NCI-H2029 treated with DMSO at 0.1 percent for 48 hours (cell line): ENCODE data around the gene STRIP1.

Experiments
- DNase-seq: peaks from one replicate; lab custom pipeline; 2025; lab: John Stamatoyannopoulos, UW

Gene STRIP1

DNA sequence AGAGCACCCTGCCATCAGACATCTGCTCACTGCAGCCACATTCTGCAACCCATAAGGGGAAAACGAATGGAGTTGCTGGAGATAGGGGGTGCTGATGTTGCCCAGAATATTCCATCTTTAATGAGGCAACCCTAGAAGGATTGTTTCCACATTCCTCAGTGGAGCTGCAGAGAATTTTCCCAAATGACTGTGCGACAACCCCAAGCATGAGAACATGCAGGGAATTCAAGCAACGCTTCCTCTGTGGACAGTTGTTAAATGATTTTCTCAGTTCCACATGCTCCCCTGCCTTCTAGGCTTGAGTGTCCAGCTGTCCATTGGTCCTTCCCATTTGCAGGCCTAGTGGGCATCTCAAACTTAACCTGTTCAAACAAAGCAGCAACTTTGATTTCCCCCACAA lies 57.4 kb downstream of the STRIP1 start:
- DNase-seq, result no peak

DNA sequence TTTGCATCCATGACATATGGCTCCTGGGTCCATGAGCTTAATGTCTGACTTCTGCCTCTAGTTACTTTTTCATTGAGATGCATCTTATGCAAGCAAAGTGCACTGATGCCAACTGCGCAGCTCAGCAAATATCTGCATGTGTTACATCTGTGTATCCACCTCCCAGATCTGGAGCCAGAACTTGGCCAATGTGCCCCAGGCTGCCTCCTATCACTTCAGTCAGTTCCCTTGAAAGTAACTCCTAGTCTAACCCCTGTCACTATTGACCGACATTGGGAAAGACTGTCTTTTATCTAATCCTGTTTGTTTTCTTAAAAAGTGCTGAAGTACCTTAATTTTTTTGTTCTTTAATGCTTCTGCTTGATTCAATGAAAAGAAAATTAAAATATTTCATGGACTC lies 58.6 kb downstream of the STRIP1 start:
- DNase-seq, result no peak

DNA sequence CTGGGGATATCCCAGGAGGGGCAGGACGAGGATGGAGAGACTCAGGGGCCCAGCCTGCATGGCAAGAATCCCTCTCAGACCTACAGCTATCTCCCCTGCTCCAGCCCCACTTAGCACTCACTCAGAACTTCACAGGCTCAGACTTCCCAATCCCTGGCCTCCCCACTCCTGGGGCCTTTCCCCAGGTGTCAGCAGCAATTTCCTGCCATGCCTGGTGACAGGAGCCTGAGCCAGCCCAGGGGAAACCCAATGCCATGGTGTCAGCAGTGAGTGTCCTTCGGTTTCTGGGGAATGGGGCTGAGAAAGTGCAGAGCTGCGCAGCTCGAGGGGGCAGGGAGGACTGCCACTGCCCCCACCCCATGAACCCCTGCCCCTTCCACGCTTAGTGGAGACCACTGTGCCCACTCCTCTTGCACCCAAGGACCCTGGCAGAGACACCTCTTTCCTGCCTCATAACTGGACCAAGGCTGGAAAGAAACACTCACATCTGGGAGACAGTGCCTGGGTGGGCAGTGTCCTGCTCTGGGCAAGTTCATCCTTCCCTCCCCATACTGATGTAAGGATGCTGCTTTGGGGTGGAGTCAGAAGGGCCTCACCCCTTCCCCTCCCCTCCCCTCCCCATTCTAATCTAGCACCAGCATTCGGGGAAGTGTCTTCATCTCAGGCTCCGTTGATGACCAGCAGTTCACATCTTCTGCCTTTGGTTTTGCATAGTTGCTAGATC lies 60.7 kb downstream of the STRIP1 start:
- no peak for DNase-seq

DNA sequence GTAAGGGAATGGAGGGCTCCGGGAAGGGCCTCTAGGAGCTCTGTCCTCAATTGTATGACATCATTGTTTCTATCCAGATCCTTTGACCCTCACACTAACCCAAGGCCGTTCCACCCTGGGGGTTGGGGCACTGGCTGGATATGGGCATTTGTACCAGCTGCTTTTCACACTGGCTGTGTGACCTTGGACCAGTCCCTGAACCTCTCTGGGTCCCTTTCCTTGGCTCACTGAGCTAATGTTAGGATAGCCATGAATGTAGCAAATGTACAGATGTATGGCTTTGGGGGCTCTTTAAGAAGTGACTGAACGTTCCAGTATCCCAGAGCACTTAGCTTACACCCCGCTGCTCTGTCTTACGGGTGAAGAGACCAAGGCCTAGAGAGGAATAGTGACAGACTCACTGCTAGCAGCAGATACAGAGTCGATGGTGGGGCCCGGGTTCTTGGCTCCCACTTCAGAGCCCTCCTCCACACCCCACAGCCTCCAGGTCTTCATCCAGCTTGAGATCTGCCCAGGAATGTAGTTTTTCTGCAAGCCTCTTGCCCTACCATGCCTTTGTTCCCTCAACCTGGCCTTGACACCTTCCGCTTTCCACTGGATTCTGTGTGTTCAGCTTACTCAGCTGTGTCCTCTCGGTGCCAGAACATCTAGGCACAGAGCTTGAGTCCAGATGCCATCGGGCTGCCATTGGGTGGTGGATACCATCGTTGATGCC lies 63.2 kb downstream of the STRIP1 start:
- DNase-seq, result no peak

DNA sequence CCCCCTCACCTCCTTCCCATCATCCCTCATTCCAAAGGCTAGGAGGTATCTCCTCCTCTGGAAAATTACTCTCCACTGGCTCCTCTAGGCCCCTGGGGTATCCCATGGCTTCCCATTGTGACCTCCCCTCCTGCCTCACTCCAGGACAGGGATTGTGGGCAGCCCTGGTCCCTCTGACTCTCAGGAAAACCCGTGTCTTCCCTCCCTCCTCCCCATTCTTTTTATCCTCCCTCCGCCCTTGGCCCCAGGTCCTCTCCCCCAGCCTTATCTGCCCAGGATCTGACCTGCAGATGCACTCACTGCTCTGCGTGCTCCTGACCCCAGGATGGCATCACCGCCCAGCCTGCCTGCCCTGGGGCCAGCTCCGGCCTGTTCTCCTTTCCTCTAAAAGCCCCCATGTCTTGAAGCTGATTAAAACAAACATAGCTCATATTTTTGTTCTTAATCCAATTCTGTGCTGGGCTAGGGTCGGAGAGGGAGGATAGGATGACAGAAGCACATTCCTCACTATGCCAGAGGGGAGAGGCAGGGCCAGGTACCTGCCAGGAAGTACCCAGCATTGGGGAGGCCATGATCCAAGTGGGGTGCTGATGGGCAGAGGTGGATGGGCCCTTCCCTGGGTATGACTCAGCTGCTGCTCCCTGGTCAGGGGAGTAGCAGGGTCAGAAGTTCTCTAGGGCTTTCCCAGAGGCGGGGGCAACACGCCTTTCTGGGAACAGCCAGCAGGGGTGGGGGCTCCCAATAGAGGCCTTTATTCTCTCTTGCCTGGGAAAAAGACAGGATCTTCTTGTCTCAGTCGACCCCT lies 64.0 kb downstream of the STRIP1 start:
- DNase-seq, result no peak

DNA sequence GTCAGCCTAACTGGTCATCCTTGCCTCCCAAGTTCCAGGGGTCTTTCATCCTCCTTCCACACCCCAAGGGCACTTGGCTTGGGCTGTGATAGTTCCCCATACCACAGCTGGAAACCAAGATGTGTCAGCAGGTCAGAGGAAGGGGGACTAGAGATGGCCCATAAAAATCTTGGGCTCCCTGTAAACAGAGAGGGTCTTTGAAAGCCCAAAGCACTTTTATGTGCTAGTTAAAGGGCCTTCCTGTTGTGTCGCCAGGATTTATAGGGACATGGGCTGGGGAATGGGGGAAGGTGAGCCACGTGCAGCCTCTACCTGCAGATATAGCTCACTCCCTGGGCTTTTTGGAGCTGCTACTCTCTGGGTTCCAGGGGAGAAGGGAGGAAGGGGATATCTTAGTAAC lies 65.9 kb downstream of the STRIP1 start:
- no peak for DNase-seq

DNA sequence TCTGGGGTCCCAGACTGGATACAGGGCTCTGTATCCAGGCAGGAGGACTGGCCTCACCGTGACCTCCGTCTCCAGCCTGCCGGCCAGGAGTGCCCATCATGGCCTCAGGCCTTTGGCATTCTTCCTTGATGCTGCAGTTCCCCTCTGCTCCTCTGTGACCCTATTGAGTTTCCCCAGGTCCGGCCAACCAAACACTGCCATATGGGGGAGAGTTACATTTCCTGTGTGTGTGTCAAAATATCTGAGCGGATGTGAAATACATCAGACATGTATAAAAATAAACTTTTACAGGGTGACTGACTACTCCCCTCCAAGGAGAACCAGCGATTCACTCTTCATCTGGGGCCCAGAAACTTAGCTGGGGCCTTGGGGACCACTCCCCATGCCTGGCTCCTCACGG lies 67.7 kb downstream of the STRIP1 start:
- no peak for DNase-seq
